ENCODE measurements around the gene ADH4.
"Not testable (repeated sequence)": the region's sequence is repeated elsewhere in the genome, so short reads cannot be mapped to it uniquely, and the experiment has no call there.

ADH4 gene

GRCh38 chr4:99134586-99134985 is 9.5 kb downstream of the ADH4 start:
- DNase-seq (ENCODE audit: low spot score) = no peak

- no peak for DNase-seq (ENCODE audit: low spot score)
These were observed 12.7 kb downstream of the ADH4 start for GRCh38 chr4:99131378-99131777.

GRCh38 chr4:99126376-99126775 is 17.7 kb downstream of the ADH4 start:
- DNase-seq (ENCODE audit: low spot score) = no peak

GRCh38 chr4:99121008-99121407 is 23.1 kb downstream of the ADH4 start:
- no peak for DNase-seq (ENCODE audit: low spot score)

- DNase-seq (ENCODE audit: low spot score) = no peak
These were observed 23.6 kb downstream of the ADH4 start for GRCh38 chr4:99120501-99120900.

- peak; percentile 44 for DNase-seq (ENCODE audit: low spot score)
These were observed 26.0 kb downstream of the ADH4 start for GRCh38 chr4:99117876-99118693.

- not testable (repeated sequence) for DNase-seq (ENCODE audit: low spot score)
These were observed 26.8 kb downstream of the ADH4 start for GRCh38 chr4:99117122-99117841.

- not testable (repeated sequence) for DNase-seq (ENCODE audit: low spot score)
These were observed 34.8 kb downstream of the ADH4 start for GRCh38 chr4:99109286-99109685.

GRCh38 chr4:99104153-99104552 is 39.9 kb downstream of the ADH4 start:
- DNase-seq (ENCODE audit: low spot score) = no peak

GRCh38 chr4:99103166-99103565 is 40.9 kb downstream of the ADH4 start:
- DNase-seq (ENCODE audit: low spot score) = no peak

GRCh38 chr4:99102634-99103033 is 41.5 kb downstream of the ADH4 start:
- no peak for DNase-seq (ENCODE audit: low spot score)

- DNase-seq (ENCODE audit: low spot score) = no peak
These were observed 43.2 kb downstream of the ADH4 start for GRCh38 chr4:99100876-99101275.

GRCh38 chr4:99099814-99100213 is 44.3 kb downstream of the ADH4 start:
- DNase-seq (ENCODE audit: low spot score) = not testable (repeated sequence)

GRCh38 chr4:99099311-99099710 is 44.8 kb downstream of the ADH4 start:
- no peak for DNase-seq (ENCODE audit: low spot score)

GRCh38 chr4:99091841-99092240 is 52.3 kb downstream of the ADH4 start:
- not testable (repeated sequence) for DNase-seq (ENCODE audit: low spot score)

GRCh38 chr4:99091216-99091575 is 52.9 kb downstream of the ADH4 start:
- no peak for DNase-seq (ENCODE audit: low spot score)

- no peak for DNase-seq (ENCODE audit: low spot score)
These were observed 53.4 kb downstream of the ADH4 start for GRCh38 chr4:99090481-99091215.

GRCh38 chr4:99088481-99089365 is 55.4 kb downstream of the ADH4 start, which contains the start of gene ADH5:
ADH5 (minus strand) TSS chr4:99088788; CDS start chr4:99088700, 88 bp downstream.
- DNase-seq (ENCODE audit: low spot score) = peak; percentile 89

GRCh38 chr4:99088023-99088449 is 56.1 kb downstream of the ADH4 start:
- peak; percentile 60 for DNase-seq (ENCODE audit: low spot score)

GRCh38 chr4:99084595-99084994 is 59.5 kb downstream of the ADH4 start:
- no peak for DNase-seq (ENCODE audit: low spot score)

- no peak for DNase-seq (ENCODE audit: low spot score)
These were observed 61.9 kb downstream of the ADH4 start for GRCh38 chr4:99082192-99082591.

- DNase-seq (ENCODE audit: low spot score) = not testable (repeated sequence)
These were observed 63.2 kb downstream of the ADH4 start for GRCh38 chr4:99080869-99081268.
